Prostate gland (tissue), 2 donors: ENCODE measurements around the gene FRK.

Experiments used
- POLR2A ChIP-seq: fragments of 450-650 bp; IDR thresholded peaks from one replicate; pipeline ENCODE4 v1.6.1; 2016; ENCODE audit warnings: antibody characterized with exemption, mild to moderate bottlenecking
- POLR2AphosphoS5 ChIP-seq: sonication (generic); formaldehyde crosslinking; IDR thresholded peaks from one replicate; pipeline ENCODE4 v1.6.1; 2017; ENCODE audit warnings: antibody characterized with exemption
- TF ChIP-seq, protein P1 (sequence below), 4 experiments: fragments of 200-600 bp in 2 of 4; fragments of 450-650 bp in 2 of 4; sonication (generic) in 2 of 4; IDR thresholded peaks; 1 replicate in 3 of 4; 2 replicates in 1 of 4; pipeline ENCODE4 v1.5.1; 2016 to 2019; ENCODE audit warnings: antibody characterized with exemption in 4 of 4, mild to moderate bottlenecking in 2 of 4, moderate library complexity in 2 of 4

DNA sequence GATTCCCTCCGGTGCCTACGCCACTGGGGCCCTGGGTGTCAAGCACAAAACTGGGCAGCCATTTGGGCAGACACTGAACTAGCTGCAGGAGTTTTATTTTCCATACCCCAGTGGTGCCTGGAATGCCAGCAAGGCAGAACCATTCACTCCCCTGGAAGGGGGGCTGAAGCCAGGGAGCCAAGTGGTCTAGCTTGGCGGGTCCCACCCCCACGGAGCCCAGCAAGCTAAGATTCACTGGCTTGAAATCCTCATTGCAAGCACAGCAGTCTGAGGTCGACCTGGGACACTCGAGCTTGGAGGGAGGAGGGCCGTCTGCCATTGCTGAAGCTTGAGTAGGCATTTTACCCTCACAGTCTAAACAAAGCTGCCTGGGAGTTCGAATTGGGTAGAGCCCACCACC is 125.3 kb downstream of the FRK start:
- no peak for TF ChIP-seq POLR2AphosphoS5
- TF ChIP-seq, protein P1, sequence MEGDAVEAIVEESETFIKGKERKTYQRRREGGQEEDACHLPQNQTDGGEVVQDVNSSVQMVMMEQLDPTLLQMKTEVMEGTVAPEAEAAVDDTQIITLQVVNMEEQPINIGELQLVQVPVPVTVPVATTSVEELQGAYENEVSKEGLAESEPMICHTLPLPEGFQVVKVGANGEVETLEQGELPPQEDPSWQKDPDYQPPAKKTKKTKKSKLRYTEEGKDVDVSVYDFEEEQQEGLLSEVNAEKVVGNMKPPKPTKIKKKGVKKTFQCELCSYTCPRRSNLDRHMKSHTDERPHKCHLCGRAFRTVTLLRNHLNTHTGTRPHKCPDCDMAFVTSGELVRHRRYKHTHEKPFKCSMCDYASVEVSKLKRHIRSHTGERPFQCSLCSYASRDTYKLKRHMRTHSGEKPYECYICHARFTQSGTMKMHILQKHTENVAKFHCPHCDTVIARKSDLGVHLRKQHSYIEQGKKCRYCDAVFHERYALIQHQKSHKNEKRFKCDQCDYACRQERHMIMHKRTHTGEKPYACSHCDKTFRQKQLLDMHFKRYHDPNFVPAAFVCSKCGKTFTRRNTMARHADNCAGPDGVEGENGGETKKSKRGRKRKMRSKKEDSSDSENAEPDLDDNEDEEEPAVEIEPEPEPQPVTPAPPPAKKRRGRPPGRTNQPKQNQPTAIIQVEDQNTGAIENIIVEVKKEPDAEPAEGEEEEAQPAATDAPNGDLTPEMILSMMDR (IDR thresholded peaks at IDR 0.05): no peak
- no peak for TF ChIP-seq POLR2A
